Measurements from ENCODE around the gene TIMP2. TPM values are rescaled to one million over a fixed set of nuclear protein-coding genes. Genes with fewer than 3 reads are reported as not detected.

The TIMP2 gene
- total and polyA plus RNA-seq, 2 experiments from 2014 or later = 20.9 to 63.3 TPM

DNA sequence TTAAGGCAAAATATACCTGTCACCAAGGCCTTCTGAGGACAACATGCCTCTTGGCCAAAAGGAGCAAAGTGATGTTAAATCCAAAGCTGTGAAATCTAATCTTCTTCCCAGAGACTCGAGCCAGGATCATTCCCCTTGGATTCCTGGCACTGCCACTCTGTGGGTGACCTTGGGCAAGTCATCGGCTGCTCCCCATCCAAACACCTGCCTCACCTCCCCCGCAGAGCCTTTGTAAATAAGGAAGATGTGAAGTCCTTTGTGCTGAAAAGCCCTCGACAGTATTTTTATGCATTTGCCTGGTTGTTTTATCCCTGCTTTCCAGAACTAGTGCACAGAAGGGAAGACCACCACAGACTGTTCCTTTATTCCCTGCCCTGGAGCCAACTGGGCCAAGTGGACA lies 16.8 kb downstream of the TIMP2 start:
- Histone ChIP-seq H2AFZ (no peak overlapping the region), H3K4me3 (no peak overlapping the region), H3K79me2 (peaks cover 85% of the 10 kb centered on the region), H3K9me2 (replicated peaks; ENCODE audit: insufficient read depth) (no peaks in the 10 kb centered on the region), H3K9me3 (ENCODE audit: low read depth) (no peaks in the 10 kb centered on the region), H4K20me1 (ENCODE audit: insufficient read depth, poor library complexity, severe bottlenecking) (peaks cover 42% of the 10 kb centered on the region), H3K27ac (no peak overlapping the region), H3K27me3 (no peaks in the 10 kb centered on the region), H3K4me1 (ENCODE audit: insufficient read depth) (peaks cover 4% of the 10 kb centered on the region), H3K4me2 (no peak overlapping the region), H3K36me3 (replicated peaks; ENCODE audit: insufficient read depth, low read depth) (no peaks in the 10 kb centered on the region)
- no peak for TF ChIP-seq EZH2 (IDR thresholded peaks at IDR 0.05; ENCODE audit: borderline replicate concordance)
- no peak for TF ChIP-seq CTCF (IDR thresholded peaks at IDR 0.05; ENCODE audit: poor library complexity)
- no peak for TF ChIP-seq EZH2phosphoT487 (IDR thresholded peaks at IDR 0.05; ENCODE audit: low read depth, severe bottlenecking, unreplicated experiment)
- WGBS (ENCODE audit: low lambda C conversion rate, missing lambda C conversion rate) = 61% methylated on average over 4 of the region's 4 CpGs
- no peak for DNase-seq (ENCODE audit: low spot score)

DNA sequence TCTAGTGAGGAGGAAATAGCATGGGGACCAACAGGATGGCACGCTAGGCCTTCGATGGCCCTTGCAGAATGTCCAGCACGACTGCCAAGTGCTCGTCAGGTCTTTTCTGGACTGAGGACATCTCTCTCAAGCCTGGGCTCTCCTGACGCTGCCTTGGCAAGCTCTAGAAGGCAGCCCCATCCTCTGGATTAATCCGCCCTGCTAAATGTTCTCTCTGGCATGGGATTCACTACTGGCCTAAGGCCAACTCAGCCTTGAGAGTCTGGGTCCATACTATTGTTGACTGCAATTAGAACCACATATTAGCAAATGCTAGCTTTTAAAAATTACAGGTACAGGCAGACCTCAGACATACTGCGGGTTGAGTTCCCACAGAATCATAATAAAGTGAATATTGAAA lies 19.6 kb downstream of the TIMP2 start:
- TF ChIP-seq EZH2phosphoT487 (IDR thresholded peaks at IDR 0.05; ENCODE audit: low read depth, severe bottlenecking, unreplicated experiment) = no peak
- no peak for TF ChIP-seq CTCF (IDR thresholded peaks at IDR 0.05; ENCODE audit: poor library complexity)
- no peak for TF ChIP-seq EZH2 (IDR thresholded peaks at IDR 0.05; ENCODE audit: borderline replicate concordance)
- H3K4me1 ChIP-seq (ENCODE audit: insufficient read depth) = peaks cover 11% of the 10 kb centered on the region
- H3K27ac ChIP-seq = no peak overlapping the region
- no peaks in the 10 kb centered on the region for H3K9me2 ChIP-seq (replicated peaks; ENCODE audit: insufficient read depth)
- H4K20me1 ChIP-seq (ENCODE audit: insufficient read depth, poor library complexity, severe bottlenecking) = peaks cover 56% of the 10 kb centered on the region
- no peak overlapping the region for H2AFZ ChIP-seq
- H3K4me3 ChIP-seq = no peak overlapping the region
- no peak overlapping the region for H3K4me2 ChIP-seq
- no peaks in the 10 kb centered on the region for H3K36me3 ChIP-seq (replicated peaks; ENCODE audit: insufficient read depth, low read depth)
- no peak for DNase-seq (ENCODE audit: low spot score)
- WGBS (ENCODE audit: low lambda C conversion rate, missing lambda C conversion rate) = 87% methylated on average over 7 of the region's 7 CpGs
- no peaks in the 10 kb centered on the region for H3K9me3 ChIP-seq (ENCODE audit: low read depth)
- no peaks in the 10 kb centered on the region for H3K27me3 ChIP-seq
- H3K79me2 ChIP-seq = peaks cover 87% of the 10 kb centered on the region

- H3K79me2 ChIP-seq = peaks cover 87% of the 10 kb centered on the region
- peaks cover 11% of the 10 kb centered on the region for H3K4me1 ChIP-seq (ENCODE audit: insufficient read depth)
- TF ChIP-seq EZH2phosphoT487 (IDR thresholded peaks at IDR 0.05; ENCODE audit: low read depth, severe bottlenecking, unreplicated experiment) (no peak), EZH2 (IDR thresholded peaks at IDR 0.05; ENCODE audit: borderline replicate concordance) (no peak), CTCF (IDR thresholded peaks at IDR 0.05; ENCODE audit: poor library complexity) (no peak)
- no peak overlapping the region for H3K4me3 ChIP-seq
- H3K9me3 ChIP-seq (ENCODE audit: low read depth) = no peaks in the 10 kb centered on the region
- H3K27ac ChIP-seq = no peak overlapping the region
- H3K27me3 ChIP-seq = no peaks in the 10 kb centered on the region
- no peaks in the 10 kb centered on the region for H3K36me3 ChIP-seq (replicated peaks; ENCODE audit: insufficient read depth, low read depth)
- no peak overlapping the region for H2AFZ ChIP-seq
- no peak overlapping the region for H3K4me2 ChIP-seq
- no peaks in the 10 kb centered on the region for H3K9me2 ChIP-seq (replicated peaks; ENCODE audit: insufficient read depth)
- H4K20me1 ChIP-seq (ENCODE audit: insufficient read depth, poor library complexity, severe bottlenecking) = peaks cover 57% of the 10 kb centered on the region
- WGBS (ENCODE audit: low lambda C conversion rate, missing lambda C conversion rate) = 82% methylated on average over 6 of the region's 6 CpGs
- no peak for DNase-seq (ENCODE audit: low spot score)
Measured at GRCh38 chr17:78905116-78905515, 20.1 kb downstream of the TIMP2 start.

GRCh38 chr17:78904371-78904770 lies 20.8 kb downstream of the TIMP2 start:
- Histone ChIP-seq H3K79me2 (peaks cover 85% of the 10 kb centered on the region), H3K9me3 (ENCODE audit: low read depth) (no peaks in the 10 kb centered on the region), H3K27ac (no peak overlapping the region), H3K4me1 (ENCODE audit: insufficient read depth) (peaks cover 14% of the 10 kb centered on the region), H3K9me2 (replicated peaks; ENCODE audit: insufficient read depth) (no peaks in the 10 kb centered on the region), H3K4me3 (no peak overlapping the region), H4K20me1 (ENCODE audit: insufficient read depth, poor library complexity, severe bottlenecking) (peaks cover 63% of the 10 kb centered on the region), H3K36me3 (replicated peaks; ENCODE audit: insufficient read depth, low read depth) (no peaks in the 10 kb centered on the region), H3K4me2 (no peak overlapping the region), H2AFZ (no peak overlapping the region), H3K27me3 (no peaks in the 10 kb centered on the region)
- no peak for DNase-seq (ENCODE audit: low spot score)
- whole genome bisulfite sequencing (ENCODE audit: low lambda C conversion rate, missing lambda C conversion rate) = 83% methylated on average over 9 of the region's 9 CpGs
- TF ChIP-seq EZH2phosphoT487 (IDR thresholded peaks at IDR 0.05; ENCODE audit: low read depth, severe bottlenecking, unreplicated experiment) (no peak), CTCF (IDR thresholded peaks at IDR 0.05; ENCODE audit: poor library complexity) (no peak), EZH2 (IDR thresholded peaks at IDR 0.05; ENCODE audit: borderline replicate concordance) (no peak)
